GM12872 (cell line): ENCODE data around the gene SASH1.

Experiments used
- CTCF ChIP-seq: IDR thresholded peaks from 3 replicates; pipeline ENCODE4 v1.5.1; 2011; ENCODE audit warnings: low read depth, mild to moderate bottlenecking, low read length, moderate library complexity; ENCODE audit not compliant: insufficient read depth

SASH1 gene

GRCh38 chr6:148414092-148414489 is 71.5 kb downstream of the SASH1 start:
- no peak for TF ChIP-seq CTCF

- no peak for TF ChIP-seq CTCF
Observed at GRCh38 chr6:148414836-148415235, 72.2 kb downstream of the SASH1 start.

GRCh38 chr6:148415511-148416260 is 73.0 kb downstream of the SASH1 start:
- no peak for TF ChIP-seq CTCF

- TF ChIP-seq CTCF = no peak
Observed at GRCh38 chr6:148416330-148416965, 73.8 kb downstream of the SASH1 start.

GRCh38 chr6:148417045-148417444 is 74.4 kb downstream of the SASH1 start:
- TF ChIP-seq CTCF = no peak

GRCh38 chr6:148419430-148419829 is 76.8 kb downstream of the SASH1 start:
- no peak for TF ChIP-seq CTCF

- TF ChIP-seq CTCF = no peak
Observed at GRCh38 chr6:148422085-148422484, 79.4 kb downstream of the SASH1 start.
